ENCODE data around the gene HECA.
"Not testable (repeated sequence)": the region's sequence is repeated elsewhere in the genome, so short reads cannot be mapped to it uniquely, and the experiment has no call there.

Gene HECA, protein sequence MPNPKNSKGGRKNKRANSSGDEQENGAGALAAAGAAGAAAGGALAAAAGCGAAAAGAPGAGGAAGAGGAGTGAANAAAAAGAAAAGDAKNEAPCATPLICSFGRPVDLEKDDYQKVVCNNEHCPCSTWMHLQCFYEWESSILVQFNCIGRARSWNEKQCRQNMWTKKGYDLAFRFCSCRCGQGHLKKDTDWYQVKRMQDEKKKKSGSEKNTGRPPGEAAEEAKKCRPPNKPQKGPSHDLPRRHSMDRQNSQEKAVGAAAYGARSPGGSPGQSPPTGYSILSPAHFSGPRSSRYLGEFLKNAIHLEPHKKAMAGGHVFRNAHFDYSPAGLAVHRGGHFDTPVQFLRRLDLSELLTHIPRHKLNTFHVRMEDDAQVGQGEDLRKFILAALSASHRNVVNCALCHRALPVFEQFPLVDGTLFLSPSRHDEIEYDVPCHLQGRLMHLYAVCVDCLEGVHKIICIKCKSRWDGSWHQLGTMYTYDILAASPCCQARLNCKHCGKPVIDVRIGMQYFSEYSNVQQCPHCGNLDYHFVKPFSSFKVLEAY

DNA sequence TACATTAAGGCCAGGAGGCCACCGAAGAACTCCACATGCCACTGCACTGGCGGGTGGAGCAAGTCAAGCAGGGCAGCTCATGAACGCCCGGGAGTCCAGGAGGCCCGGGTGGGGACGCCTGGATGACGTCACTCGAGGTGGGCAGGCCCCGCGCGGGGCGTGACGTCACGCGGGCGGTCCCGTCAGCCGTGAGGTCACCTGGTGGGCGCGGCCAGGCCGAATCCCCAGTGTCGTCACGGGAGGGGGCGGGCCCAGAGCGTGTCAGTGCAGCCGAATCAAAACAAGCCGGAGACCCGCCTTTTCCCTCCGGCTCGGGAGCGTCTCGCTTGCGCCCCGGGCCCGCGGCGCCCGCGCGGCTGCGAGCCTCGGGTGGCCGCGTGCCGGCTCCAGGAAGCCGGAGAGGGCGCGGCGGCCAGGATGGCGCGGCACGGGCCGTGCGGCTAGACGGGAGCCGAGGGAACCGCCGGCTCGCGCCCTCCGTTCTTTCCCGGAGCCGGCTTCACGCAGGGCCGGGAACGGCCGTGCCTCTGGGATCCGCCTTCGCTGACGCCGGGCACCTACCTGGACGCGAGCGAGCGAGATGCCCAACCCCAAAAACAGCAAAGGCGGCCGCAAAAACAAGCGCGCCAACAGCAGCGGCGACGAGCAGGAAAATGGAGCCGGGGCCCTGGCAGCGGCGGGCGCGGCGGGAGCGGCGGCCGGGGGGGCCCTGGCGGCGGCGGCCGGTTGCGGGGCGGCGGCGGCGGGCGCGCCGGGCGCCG, at the start of gene HECA:
HECA (plus strand) TSS at position 264 of the 761 bp plus-strand sequence; CDS start at position 581, 317 bp downstream.
- peak; percentile 92 for DNase-seq

DNA sequence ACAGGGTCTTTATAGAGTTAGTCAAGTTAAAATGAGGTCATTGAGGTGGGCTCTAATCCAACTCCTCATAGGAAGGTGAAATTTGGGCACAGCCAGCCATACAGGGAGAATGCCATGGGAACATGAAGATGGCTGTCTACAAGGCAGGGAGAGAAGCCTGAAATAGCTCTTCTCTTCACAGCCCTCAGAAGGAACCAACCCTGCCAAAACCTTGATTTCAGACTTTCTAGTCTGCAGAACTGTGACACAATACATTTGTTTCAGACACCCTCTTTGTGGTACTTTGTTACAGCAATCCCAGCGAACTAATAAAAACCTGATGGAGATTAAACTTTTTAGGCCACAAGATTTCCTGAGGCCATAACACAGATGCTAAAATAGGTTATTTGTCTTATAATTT, 43.1 kb upstream of the HECA start:
- DNase-seq, result no peak
- in situ Hi-C loops (cut with MboI; ENCODE audit: low pct_unique_long_range_greater_than_20kb, low sequenced_read_pairs), result no loop called here

More for the DNA sequence above, at the start of gene HECA:
- in situ Hi-C loops (cut with MboI; ENCODE audit: low pct_unique_long_range_greater_than_20kb, low sequenced_read_pairs), result loop anchor here (25.0 kb wide), 1 partner anchor 227 kb away; the partner anchor contains the start of gene CITED2

DNA sequence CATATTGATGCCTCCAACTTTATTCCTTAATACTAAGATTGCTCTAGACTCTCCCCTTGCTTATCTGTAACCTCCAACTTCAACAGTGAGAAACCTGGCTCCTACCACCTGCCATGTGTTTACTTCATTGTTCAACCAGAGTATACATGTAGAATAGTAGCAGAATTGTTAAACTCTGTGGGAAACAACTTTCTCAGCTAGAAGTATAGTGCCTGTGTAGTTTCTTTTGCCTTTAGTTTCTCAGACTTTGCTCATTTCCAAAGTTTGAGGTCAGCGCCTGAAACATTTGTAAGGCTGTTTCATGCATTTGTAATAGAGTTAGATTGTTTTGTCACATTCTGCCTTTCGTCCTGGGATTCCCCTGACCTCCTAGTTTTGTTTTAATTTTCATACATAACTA, 34.9 kb upstream of the HECA start:
- in situ Hi-C loops (cut with MboI; ENCODE audit: low pct_unique_long_range_greater_than_20kb, low sequenced_read_pairs), result no loop called here
- DNase-seq, result no peak

GRCh38 chr6:139107051-139107450, 27.8 kb upstream of the HECA start:
- no peak for DNase-seq
- in situ Hi-C loops (cut with MboI; ENCODE audit: low pct_unique_long_range_greater_than_20kb, low sequenced_read_pairs), result no loop called here

- DNase-seq, result no peak
- in situ Hi-C loops (cut with MboI; ENCODE audit: low pct_unique_long_range_greater_than_20kb, low sequenced_read_pairs), result no loop called here
These were observed 26.5 kb upstream of the HECA start for GRCh38 chr6:139108378-139108777.

GRCh38 chr6:139109558-139109957, 25.3 kb upstream of the HECA start:
- peak; percentile 74 for DNase-seq
- in situ Hi-C loops (cut with MboI; ENCODE audit: low pct_unique_long_range_greater_than_20kb, low sequenced_read_pairs), result no loop called here

DNA sequence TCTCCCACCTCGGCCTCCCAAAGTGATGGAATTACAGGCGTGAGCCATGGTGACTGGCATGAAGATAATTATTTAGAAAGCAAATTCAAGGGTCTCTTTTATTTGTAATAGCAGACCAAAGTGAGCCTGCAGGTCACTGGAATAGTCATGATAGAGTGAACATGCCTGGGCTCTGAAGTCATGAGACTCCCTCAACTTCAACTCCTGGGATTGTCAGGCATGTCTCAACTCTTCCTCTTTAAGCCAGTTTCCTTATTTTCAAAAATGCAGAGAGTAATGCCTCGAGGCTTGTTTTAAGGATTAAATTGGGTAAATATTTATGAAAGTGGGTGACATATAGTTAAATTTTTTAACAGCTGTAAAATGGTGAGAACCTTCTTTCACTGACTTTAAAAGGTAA, 22.7 kb upstream of the HECA start:
- in situ Hi-C loops (cut with MboI; ENCODE audit: low pct_unique_long_range_greater_than_20kb, low sequenced_read_pairs), result no loop called here
- no peak for DNase-seq

DNA sequence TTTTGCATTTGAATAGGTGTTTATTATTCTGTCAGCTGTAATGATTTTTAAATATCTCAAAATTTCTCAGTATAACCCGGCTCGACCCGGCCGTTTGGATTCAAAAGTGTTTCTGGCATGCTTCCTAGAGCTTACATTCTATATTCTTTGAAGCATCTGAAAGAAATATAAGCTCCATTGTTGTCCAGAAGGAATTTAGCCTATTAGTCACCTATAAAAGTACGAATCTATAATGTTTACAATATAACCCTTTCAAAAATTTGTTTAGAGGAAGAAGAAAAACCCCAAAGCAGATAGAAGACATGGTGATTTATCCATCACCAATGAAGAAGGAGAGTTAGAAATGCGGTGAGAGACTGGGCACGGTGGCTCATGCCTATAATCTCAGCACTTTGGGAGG, 22.3 kb upstream of the HECA start:
- DNase-seq, result no peak
- in situ Hi-C loops (cut with MboI; ENCODE audit: low pct_unique_long_range_greater_than_20kb, low sequenced_read_pairs), result no loop called here

DNA sequence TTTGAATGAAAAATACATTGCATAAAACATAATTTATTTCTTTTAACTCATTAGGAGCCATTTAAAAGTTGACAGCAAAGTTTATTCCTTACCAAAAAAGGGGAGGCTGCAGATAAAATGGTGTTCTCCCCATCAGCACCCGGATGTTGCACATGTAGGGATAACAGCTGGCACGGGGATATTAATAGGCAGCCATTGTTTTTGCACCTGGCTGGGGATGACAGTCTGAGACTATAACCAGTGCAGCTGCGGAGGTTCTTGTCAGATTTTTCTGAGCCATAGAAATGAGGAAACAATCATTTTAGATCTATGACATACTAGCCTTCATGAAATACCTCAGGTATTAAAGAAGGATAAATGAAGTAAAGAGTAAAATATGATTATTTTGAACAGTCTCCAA, 20.1 kb upstream of the HECA start:
- no peak for DNase-seq
- in situ Hi-C loops (cut with MboI; ENCODE audit: low pct_unique_long_range_greater_than_20kb, low sequenced_read_pairs), result no loop called here

- no peak for DNase-seq
- in situ Hi-C loops (cut with MboI; ENCODE audit: low pct_unique_long_range_greater_than_20kb, low sequenced_read_pairs), result no loop called here
These were observed 18.7 kb upstream of the HECA start for GRCh38 chr6:139115989-139116758.

DNA sequence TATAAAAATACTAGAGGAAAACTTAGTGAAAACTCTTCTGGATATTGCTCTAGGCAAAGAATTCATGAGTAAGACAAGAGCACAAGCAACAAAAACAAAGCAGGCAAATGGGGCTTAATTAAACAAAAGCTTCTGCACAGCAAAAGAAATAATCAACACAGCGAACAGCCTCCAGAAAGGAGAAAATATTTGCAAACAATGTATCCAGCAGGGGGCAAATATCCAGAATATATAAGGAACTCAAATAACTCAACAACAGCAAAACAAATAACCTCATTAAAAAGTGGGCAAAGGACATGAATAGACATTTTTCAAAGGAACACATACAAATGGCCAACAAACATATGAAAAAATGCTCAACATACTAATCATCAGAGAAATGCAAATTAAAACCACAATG, 17.1 kb upstream of the HECA start:
- DNase-seq, result no peak
- in situ Hi-C loops (cut with MboI; ENCODE audit: low pct_unique_long_range_greater_than_20kb, low sequenced_read_pairs), result no loop called here

DNA sequence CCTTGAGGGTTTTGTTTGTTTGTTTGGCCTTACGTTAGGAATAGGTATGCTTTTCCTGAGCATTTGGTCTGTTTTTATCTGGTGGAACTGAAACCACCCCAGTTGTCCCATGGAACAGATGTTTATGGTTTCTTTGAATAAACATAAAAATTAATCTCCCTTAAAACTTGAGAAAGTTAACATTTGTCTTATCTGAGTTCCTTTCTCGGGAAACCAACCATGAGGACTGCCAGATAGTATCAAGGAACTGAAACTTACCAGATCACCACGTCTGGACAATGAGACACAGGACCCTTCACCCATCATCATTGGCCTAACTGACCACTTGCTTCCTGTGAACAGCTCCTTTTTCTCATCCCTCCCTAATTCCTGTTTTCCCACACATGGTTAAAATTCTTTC, 15.3 kb upstream of the HECA start:
- no peak for DNase-seq
- in situ Hi-C loops (cut with MboI; ENCODE audit: low pct_unique_long_range_greater_than_20kb, low sequenced_read_pairs), result no loop called here

DNA sequence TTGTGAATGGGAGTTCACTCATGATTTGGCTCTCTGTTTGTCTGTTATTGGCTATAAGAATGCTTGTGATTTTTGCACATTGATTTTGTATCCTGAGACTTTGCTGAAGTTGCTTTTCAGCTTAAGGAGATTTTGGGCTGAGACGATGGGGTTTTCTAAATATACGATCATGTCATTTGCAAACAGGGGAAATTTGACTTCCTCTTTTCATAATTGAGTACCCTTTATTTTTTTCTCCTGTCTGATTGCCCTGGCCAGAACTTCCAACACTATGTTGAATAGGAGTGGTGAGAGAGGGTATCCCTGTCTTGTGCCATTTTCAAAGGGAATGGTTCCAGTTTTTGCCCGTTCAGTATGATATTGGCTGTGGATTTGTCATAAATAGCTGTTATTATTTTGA, 12.1 kb upstream of the HECA start:
- DNase-seq; in situ Hi-C loops (cut with MboI; ENCODE audit: low pct_unique_long_range_greater_than_20kb, low sequenced_read_pairs): not testable (repeated sequence)

- peak; percentile 83 for DNase-seq
- in situ Hi-C loops (cut with MboI; ENCODE audit: low pct_unique_long_range_greater_than_20kb, low sequenced_read_pairs), result loop anchor here (25.0 kb wide), 1 partner anchor 237 kb away; the partner anchor contains the start of gene CITED2
These were observed 9.8 kb upstream of the HECA start for GRCh38 chr6:139124887-139125672.

DNA sequence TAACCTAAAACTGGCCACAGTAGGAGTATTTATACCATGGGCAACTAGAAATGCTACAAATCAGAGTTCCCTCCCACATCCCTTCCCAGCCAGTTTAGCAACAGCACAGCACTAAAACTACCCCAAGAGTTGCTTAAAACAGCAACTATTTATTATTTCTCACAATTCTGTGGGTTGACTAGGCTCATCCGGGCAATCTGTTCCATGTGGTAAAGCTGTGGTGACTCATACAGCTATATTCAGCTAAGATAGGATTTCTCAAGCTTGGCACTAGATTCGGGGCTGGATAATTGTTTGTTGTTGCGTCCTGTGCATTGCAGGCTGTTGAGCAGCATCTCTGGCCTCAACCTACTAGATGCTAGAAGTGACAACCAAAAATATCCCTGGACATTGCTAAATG, 8.6 kb upstream of the HECA start:
- in situ Hi-C loops (cut with MboI; ENCODE audit: low pct_unique_long_range_greater_than_20kb, low sequenced_read_pairs), result loop anchor here (25.0 kb wide), 1 partner anchor 236 kb away; the partner anchor contains the start of gene CITED2
- DNase-seq, result peak; percentile 50

GRCh38 chr6:139126931-139127330, 7.9 kb upstream of the HECA start:
- DNase-seq, result no peak
- in situ Hi-C loops (cut with MboI; ENCODE audit: low pct_unique_long_range_greater_than_20kb, low sequenced_read_pairs), result loop anchor here (25.0 kb wide), 1 partner anchor 235 kb away; the partner anchor contains the start of gene CITED2

- DNase-seq, result no peak
- in situ Hi-C loops (cut with MboI; ENCODE audit: low pct_unique_long_range_greater_than_20kb, low sequenced_read_pairs), result loop anchor here (25.0 kb wide), 1 partner anchor 233 kb away; the partner anchor contains the start of gene CITED2
These were observed 5.6 kb upstream of the HECA start for GRCh38 chr6:139129284-139129683.

DNA sequence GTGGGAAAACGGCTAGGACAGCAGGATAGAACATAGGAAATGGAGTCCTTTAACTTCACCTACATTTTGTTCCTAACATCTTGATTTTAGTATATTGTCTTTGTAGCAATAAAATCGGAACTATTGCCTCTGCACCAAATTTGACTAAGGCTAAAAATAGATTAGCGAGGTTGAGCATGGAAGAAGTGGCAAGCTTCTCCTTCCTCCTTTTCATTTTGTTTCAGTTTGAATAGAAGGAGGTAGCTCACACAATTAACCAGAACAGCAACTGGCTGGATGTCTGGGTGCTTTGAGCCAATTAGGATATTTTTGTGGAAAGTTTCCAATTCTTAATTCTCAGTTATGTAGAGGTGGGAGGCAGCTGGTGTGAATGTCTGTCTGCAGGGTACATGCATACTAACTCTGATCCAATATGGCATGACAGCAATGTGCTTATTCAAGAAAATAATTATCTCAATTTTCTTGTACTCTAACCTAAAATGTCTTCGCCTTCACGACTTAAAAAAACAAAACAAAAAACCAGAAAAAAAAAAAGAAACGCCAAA, 3.1 kb upstream of the HECA start:
- in situ Hi-C loops (cut with MboI; ENCODE audit: low pct_unique_long_range_greater_than_20kb, low sequenced_read_pairs), result loop anchor here (25.0 kb wide), 1 partner anchor 230 kb away; the partner anchor contains the start of gene CITED2
- DNase-seq, result peak; percentile 54

Data from KBM-7 (cell line).